Stimulated activated CD4-positive, alpha-beta T cell treated with anti-CD3 and anti-CD28 coated beads, TNF-alpha, amount 100 ng/mL, for 48 hours (primary cell): Measurements from ENCODE around the gene CAMK1D.
A peak's percentile ranks its signal among the peaks of the same experiment; 100 is the strongest.

ENCODE experiments used
- DNase-seq, 3 donors: peaks; one replicate each; pipeline ENCODE4 v3.0.0-alpha.2; 2020; ENCODE audit warnings: low read depth in 3 of 3

The CAMK1D gene

GRCh38 chr10:12755075-12755474 is 405.7 kb downstream of the CAMK1D start:
- DNase-seq = no peak

GRCh38 chr10:12757351-12757750 is 408.0 kb downstream of the CAMK1D start:
- no peak for DNase-seq

GRCh38 chr10:12758271-12758670 is 408.9 kb downstream of the CAMK1D start:
- no peak for DNase-seq

- no peak for DNase-seq
Observed at GRCh38 chr10:12766223-12766622, 416.9 kb downstream of the CAMK1D start.

- DNase-seq = no peak
Observed at GRCh38 chr10:12768156-12769100, 419.1 kb downstream of the CAMK1D start.

GRCh38 chr10:12769323-12770044 is 420.1 kb downstream of the CAMK1D start:
- no peak for DNase-seq

- DNase-seq = no peak
Observed at GRCh38 chr10:12771981-12772760, 422.8 kb downstream of the CAMK1D start.

GRCh38 chr10:12772797-12773587 is 423.6 kb downstream of the CAMK1D start:
- no peak for DNase-seq

- no peak for DNase-seq
Observed at GRCh38 chr10:12774204-12774894, 425.0 kb downstream of the CAMK1D start.

GRCh38 chr10:12777840-12778585 is 428.7 kb downstream of the CAMK1D start:
- DNase-seq = peak in 2 of 3 donors; percentile 3 to 12

- peak; percentile 12 to 27 (median 23) for DNase-seq
Observed at GRCh38 chr10:12780634-12781601, 431.6 kb downstream of the CAMK1D start.

GRCh38 chr10:12781976-12782375 is 432.6 kb downstream of the CAMK1D start:
- DNase-seq = no peak

- DNase-seq = peak; percentile 8 to 45 (median 9)
Observed at GRCh38 chr10:12782537-12782936, 433.2 kb downstream of the CAMK1D start.

GRCh38 chr10:12783293-12783692 is 433.9 kb downstream of the CAMK1D start:
- DNase-seq = no peak

- no peak for DNase-seq
Observed at GRCh38 chr10:12784646-12785045, 435.3 kb downstream of the CAMK1D start.

- DNase-seq = no peak
Observed at GRCh38 chr10:12785415-12785831, 436.1 kb downstream of the CAMK1D start.

GRCh38 chr10:12787297-12787696 is 437.9 kb downstream of the CAMK1D start:
- DNase-seq = no peak

- no peak for DNase-seq
Observed at GRCh38 chr10:12788277-12788676, 438.9 kb downstream of the CAMK1D start.

GRCh38 chr10:12790270-12790669 is 440.9 kb downstream of the CAMK1D start:
- no peak for DNase-seq
